GM19324 (cell line): ENCODE results near the gene RPE65.
A peak's percentile ranks its signal among the peaks of the same experiment; 100 is the strongest.
"Not testable (repeated sequence)": the region's sequence is repeated elsewhere in the genome, so short reads cannot be mapped to it uniquely, and the experiment has no call there.

Source experiments
- ATAC-seq: cut with Tn5 transposase; IDR thresholded peaks from one replicate; pipeline ENCODE4 v1.9.1; 2021; ENCODE audit warnings: mild to moderate bottlenecking, moderate library complexity; ENCODE audit not compliant: unreplicated experiment, low FRiP score

RPE65 gene

GRCh38 chr1:68454534-68454933, 4.8 kb upstream of the RPE65 start:
- no peak for ATAC-seq

DNA sequence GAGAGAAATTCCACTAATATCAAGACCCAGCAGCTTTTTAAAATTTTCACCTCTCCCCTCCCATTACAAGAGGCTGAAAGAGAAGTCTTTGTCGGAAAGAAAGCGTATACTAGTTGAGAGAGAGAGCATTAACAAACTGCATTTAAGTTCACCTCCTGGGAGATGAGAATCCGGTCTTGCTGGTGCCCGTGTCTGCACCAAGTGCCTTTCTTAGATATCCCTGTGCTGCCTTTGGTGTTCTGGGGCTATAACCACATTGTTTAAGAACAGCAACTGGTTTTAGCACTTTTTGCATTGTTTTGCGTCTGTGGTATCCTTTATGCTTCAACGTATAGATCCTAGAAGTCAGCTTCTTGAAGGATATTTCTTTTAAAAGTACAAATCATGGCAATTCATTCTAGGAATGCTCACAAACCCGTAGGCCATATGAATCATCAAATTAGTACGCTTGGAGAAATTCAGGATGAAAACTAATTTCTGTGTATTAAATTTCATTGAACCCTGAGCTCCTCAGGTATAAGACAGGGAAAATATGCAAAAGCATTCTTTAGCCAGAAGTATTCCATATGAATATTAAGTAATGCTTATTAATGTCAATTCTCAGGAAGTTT, 3.4 kb upstream of the RPE65 start:
- no peak for ATAC-seq

DNA sequence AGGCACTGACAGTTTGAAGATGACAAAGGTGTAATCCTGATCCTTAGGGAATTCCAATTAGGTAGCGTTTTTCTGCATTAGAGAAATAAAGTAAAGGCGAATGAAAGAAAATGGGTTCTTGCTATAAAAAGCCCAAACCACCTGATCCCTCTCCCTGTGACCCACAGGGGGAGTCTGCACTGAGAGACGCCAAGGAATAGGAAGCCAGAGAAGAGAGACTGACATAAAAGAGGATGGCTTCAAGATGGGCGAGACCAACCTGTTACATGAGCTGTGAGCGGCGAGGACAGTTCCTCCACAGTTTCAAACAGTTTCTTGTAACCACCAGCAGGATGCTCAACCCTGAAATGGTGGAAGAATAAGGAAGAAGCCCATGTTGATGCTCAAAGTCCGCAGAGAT, 1.4 kb downstream of the RPE65 start:
- no peak for ATAC-seq

DNA sequence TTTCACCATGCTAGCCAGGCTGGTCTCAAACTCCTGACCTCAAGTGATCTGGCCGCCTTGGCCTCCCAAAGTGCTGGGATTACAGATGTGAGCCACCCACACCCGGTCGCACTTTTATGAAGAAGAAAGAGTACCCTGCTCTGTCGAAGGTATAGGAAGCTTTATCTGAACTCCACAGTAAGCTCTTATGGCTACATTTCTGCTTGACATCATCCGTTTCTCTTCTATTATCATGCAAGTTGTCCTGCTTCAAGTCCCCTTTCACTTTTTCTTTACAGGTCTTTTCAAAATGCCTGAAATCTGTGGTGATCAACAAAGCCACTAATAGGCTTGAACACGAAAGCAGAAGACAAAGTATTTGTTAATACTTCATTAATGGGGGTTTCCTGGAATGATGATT, 4.0 kb downstream of the RPE65 start:
- ATAC-seq: no peak

GRCh38 chr1:68442822-68443556, 6.8 kb downstream of the RPE65 start:
- peak; percentile 75 for ATAC-seq

DNA sequence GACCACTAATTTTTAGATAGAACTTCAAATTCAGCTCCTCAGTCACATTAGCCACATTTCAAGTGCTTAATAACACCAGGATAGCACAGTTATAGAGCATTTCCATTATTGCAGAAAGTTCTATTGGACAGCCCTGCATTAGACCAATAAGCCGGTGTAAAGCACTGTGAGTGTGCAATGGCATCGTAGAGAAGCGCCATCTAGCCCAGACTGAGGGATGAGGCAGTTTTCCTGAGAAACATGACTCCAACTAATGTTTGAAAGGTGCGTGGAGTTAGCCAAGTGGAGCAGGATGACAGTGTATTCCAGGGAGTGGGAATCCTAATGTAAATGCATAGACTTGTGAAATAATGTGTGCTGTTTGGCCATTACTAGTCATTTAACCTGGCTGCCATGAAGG, 7.7 kb downstream of the RPE65 start:
- no peak for ATAC-seq

DNA sequence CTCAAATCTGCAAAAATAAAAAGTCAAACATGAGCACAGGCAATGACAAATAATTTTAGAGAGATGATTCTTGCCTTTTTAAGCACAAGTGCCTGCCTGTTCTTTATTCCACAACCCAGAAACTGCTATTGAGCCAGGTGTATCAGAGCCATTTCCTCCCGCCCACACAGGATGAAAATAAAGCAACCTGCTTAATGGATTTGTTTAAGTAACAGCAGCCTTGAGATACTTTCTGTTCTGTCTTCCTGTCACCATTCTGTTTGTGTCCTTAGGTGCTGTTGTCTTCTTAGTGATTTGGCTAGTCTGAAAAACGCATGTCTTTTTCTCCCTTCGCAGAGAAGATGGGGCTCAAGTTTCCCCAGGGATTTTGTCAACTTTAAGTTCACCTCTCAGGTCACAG, 11.4 kb downstream of the RPE65 start:
- ATAC-seq: no peak

GRCh38 chr1:68433395-68433794, 16.4 kb downstream of the RPE65 start:
- no peak for ATAC-seq

GRCh38 chr1:68431076-68431475, 18.7 kb downstream of the RPE65 start:
- no peak for ATAC-seq

- no peak for ATAC-seq
These were observed 20.4 kb downstream of the RPE65 start for GRCh38 chr1:68429233-68429808.

DNA sequence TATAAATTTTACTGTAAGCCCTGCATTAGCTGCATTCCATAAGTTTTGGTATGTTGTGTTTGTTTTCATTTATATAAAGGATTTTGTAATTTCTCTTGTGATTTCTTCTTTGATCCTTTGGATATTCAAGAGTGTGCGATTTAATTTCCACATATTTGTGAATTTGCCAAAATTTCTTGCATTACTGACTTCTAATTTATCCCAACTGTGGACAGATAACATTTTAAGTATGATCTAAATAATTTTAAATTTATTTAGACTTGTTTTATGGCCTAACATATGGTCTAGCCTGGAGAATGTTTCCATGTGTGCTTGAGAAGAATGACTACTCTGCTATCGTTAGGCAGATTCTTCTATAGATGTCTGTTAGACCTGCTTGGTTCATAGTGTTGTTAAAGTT, 23.2 kb downstream of the RPE65 start:
- no peak for ATAC-seq

- no peak for ATAC-seq
These were observed 28.4 kb downstream of the RPE65 start for GRCh38 chr1:68421350-68421749.

DNA sequence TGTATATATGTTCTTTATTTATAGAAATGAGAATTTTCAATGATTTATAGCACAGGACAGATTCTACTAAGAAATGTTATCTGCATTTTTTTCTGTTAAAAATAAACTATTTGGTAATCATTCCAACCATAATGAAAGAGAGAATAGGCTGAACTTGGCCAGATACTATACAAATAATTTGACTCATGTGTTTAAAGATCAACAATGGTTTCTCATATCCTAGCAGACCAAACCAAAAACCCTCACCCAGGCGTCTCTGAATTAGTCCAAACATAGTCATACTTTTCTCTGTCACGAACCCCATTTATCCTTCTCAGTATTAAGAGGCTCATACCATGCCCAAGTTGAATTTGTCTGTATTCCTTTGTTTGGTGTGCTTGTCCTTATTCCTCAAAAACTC, 40.3 kb downstream of the RPE65 start:
- ATAC-seq: no peak

GRCh38 chr1:68401506-68401905, 48.2 kb downstream of the RPE65 start:
- no peak for ATAC-seq

DNA sequence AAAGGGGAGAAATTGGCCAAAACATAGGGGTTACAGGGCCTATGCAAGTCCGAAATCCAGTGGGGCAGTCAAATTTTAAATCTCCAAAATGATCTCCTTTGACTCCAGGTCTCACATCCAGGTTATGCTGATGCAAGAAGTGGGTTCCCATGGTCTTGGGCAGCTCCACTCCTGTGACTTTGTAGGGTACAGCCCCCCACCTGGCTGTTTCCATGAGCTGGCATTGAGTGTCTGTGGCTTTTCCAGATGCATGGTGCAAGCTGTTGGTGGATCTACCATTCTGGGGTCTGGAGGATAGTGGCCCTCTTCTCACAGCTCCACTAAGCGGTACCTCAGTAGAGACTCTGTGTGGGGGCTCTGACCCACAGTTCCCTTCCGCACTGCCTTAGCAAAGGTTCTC, 54.2 kb downstream of the RPE65 start:
- not testable (repeated sequence) for ATAC-seq

DNA sequence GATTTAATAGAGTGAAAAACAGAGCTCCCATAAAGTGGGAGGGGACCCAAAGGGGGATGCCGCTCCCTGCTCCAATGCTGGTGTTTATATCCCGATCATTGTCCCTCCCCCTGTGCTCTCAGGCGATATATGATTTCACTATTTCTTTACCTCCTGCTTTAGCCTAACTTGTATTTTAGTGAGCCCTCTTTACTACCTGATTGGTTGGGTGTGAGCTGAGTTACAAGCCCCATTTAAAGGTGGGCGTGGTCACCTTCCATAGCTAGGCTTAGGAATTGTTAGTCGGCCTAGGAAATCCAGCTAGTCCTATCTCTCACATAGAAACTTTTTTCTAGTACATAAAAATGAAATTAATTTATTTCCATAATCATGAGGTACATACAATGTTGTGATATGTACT, 57.3 kb downstream of the RPE65 start:
- not testable (repeated sequence) for ATAC-seq

- ATAC-seq: not testable (repeated sequence)
These were observed 63.8 kb downstream of the RPE65 start for GRCh38 chr1:68385798-68386524.

- no peak for ATAC-seq
These were observed 64.8 kb downstream of the RPE65 start for GRCh38 chr1:68384872-68385411.

DNA sequence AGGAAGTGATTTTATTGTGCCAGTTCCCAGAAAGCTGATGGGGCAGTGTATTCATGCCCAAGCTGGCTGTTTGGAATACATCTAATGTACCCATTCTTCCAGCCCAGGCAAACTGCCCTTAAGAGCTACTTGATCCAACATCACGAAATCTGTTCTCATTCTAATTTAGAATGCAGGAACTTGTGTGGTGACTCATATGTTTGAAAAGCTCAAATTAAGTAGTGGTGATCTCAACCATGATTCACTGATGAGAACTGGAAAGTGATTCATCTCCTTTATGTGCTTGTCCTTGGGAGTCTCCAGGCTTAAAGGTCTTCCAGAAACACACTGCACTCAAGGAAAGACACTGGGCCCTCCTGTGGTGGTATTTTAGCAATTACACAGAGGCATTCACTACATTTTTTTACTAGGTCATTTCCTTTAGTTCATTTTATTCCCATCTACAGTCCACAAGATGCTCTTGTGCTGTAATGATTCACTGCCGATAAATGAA, 65.4 kb downstream of the RPE65 start:
- ATAC-seq: no peak

- ATAC-seq: no peak
These were observed 66.7 kb downstream of the RPE65 start for GRCh38 chr1:68383092-68383491.

GRCh38 chr1:68379085-68379478, 70.7 kb downstream of the RPE65 start:
- ATAC-seq: no peak
